SK-N-SH treated with all-trans-retinoic acid at 6 μM for 48 hours (cell line): ENCODE data around the gene ARID5B.

Experiments used
- ARNTL ChIP-seq: fragments of 450-650 bp; formaldehyde crosslinking; IDR thresholded peaks from 2 replicates; pipeline ENCODE4 v1.5.0; 2020; ENCODE audit warnings: low read depth, mild to moderate bottlenecking, moderate library complexity, borderline replicate concordance
- CSDC2 ChIP-seq: fragments of 250-450 bp; sonication (Bioruptor Pico); IDR thresholded peaks from 2 replicates; pipeline ENCODE4 v1.5.0; 2020; ENCODE audit warnings: mild to moderate bottlenecking, moderate library complexity
- ESRRG ChIP-seq: fragments of 250-450 bp; sonication (Bioruptor Pico); IDR thresholded peaks from 2 replicates; pipeline ENCODE4 v1.6.1; 2021; ENCODE audit warnings: mild to moderate bottlenecking
- ISL1 ChIP-seq: fragments of 250-450 bp; sonication (Bioruptor Pico); IDR thresholded peaks from 2 replicates; pipeline ENCODE4 v2.1.2; 2022; ENCODE audit warnings: mild to moderate bottlenecking, moderate library complexity
- OSR1 ChIP-seq: fragments of 250-450 bp; sonication (Bioruptor Pico); IDR thresholded peaks from 2 replicates; pipeline ENCODE4 v1.8.0; 2022; ENCODE audit warnings: moderate library complexity, mild to moderate bottlenecking, inconsistent platforms
- SNAI2 ChIP-seq: fragments of 250-450 bp; sonication (Bioruptor Pico); IDR thresholded peaks from 2 replicates; pipeline ENCODE4 v1.5.0; 2020; ENCODE audit warnings: mild to moderate bottlenecking, moderate library complexity
- TCF4 ChIP-seq: fragments of 250-450 bp; sonication (Bioruptor Pico); IDR thresholded peaks from 2 replicates; pipeline ENCODE4 v1.8.0; 2021; ENCODE audit warnings: mild to moderate bottlenecking, moderate library complexity, borderline replicate concordance
- TSHZ2 ChIP-seq: fragments of 250-450 bp; sonication (Bioruptor Pico); IDR thresholded peaks from 2 replicates; pipeline ENCODE4 v1.5.0; 2020; ENCODE audit warnings: mild to moderate bottlenecking, moderate library complexity
- ZNF565 ChIP-seq: fragments of 450-650 bp; formaldehyde crosslinking; conservative IDR thresholded peaks from 2 replicates; pipeline ENCODE4 v1.5.0; 2020; ENCODE audit warnings: low read depth, mild to moderate bottlenecking, moderate library complexity
- ZNF70 ChIP-seq: fragments of 450-650 bp; formaldehyde crosslinking; IDR thresholded peaks from 2 replicates; pipeline ENCODE4 v1.5.0; 2020; ENCODE audit warnings: mild to moderate bottlenecking, moderate library complexity
- TF ChIP-seq, protein P1 (sequence below): fragments of 250-450 bp; sonication (Bioruptor Pico); IDR thresholded peaks from 2 replicates; pipeline ENCODE4 v1.5.1; 2020; ENCODE audit warnings: low read depth, mild to moderate bottlenecking, moderate library complexity
- TF ChIP-seq, protein P2 (sequence below): fragments of 250-450 bp; sonication (Bioruptor Pico); IDR thresholded peaks from 2 replicates; pipeline ENCODE4 v1.8.0; 2021; ENCODE audit warnings: low read depth, mild to moderate bottlenecking, moderate library complexity, borderline replicate concordance
- TF ChIP-seq, protein P3 (sequence below): fragments of 250-450 bp; sonication (Bioruptor Pico); IDR thresholded peaks from 2 replicates; pipeline ENCODE4 v1.8.0; 2020; ENCODE audit warnings: mild to moderate bottlenecking, moderate library complexity, borderline replicate concordance

DNA sequence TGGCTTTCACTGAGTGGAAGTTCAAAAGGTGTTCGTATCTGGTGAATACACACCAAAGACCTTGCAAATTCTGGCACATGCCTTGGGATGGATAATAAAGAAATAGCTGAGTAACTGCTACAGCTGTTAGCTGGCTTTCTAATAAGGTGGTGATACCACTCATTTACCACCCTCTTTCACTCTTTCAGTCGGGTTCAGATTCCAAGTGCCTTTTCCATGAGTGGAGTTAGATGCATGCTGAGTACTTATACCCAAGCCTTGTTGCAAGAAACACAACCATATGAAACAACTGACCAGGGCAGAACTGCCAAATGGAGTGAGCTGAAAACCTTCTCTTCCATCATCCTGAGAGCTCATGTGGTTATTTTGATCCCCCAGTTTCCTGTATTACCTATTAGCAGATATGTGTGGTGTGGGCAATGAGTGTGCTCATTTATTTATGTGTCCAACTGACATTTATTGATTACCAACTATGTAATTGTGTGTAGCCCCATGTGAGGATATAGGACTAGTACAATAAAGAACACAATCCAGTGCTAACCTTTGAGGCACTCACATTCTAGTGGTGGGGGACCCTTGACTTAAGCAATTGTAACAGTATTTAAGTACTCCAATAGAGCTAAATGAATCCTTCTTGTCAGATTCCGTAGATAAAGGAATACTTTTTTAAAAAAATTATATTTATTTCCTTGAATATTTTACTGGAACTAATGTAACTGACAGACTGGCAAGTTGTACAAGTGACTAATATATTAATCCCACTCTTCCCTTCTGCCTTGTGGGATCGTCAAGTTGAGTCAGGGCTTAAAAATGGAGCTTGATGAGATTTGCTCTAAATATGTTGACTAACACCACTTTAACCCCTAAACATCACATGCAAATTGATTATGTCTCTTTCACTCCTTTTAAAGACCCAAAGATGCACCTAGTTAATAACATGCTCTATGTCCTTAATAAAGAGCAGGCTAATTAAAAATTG lies 124.7 kb downstream of the ARID5B start:
- TF ChIP-seq, protein P1, sequence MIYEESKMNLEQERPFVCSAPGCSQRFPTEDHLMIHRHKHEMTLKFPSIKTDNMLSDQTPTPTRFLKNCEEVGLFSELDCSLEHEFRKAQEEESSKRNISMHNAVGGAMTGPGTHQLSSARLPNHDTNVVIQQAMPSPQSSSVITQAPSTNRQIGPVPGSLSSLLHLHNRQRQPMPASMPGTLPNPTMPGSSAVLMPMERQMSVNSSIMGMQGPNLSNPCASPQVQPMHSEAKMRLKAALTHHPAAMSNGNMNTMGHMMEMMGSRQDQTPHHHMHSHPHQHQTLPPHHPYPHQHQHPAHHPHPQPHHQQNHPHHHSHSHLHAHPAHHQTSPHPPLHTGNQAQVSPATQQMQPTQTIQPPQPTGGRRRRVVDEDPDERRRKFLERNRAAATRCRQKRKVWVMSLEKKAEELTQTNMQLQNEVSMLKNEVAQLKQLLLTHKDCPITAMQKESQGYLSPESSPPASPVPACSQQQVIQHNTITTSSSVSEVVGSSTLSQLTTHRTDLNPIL, result no peak
- TF ChIP-seq, protein P2, sequence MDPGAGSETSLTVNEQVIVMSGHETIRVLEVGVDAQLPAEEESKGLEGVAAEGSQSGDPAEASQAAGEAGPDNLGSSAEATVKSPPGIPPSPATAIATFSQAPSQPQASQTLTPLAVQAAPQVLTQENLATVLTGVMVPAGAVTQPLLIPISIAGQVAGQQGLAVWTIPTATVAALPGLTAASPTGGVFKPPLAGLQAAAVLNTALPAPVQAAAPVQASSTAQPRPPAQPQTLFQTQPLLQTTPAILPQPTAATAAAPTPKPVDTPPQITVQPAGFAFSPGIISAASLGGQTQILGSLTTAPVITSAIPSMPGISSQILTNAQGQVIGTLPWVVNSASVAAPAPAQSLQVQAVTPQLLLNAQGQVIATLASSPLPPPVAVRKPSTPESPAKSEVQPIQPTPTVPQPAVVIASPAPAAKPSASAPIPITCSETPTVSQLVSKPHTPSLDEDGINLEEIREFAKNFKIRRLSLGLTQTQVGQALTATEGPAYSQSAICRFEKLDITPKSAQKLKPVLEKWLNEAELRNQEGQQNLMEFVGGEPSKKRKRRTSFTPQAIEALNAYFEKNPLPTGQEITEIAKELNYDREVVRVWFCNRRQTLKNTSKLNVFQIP (CRISPR knock-in tag), result no peak
- TF ChIP-seq ISL1 (CRISPR knock-in tag) (no peak), TCF4 (CRISPR knock-in tag) (no peak), ZNF70 (CRISPR knock-in tag) (no peak), ARNTL (CRISPR knock-in tag) (no peak), ESRRG (CRISPR knock-in tag) (no peak), SNAI2 (no peak), CSDC2 (CRISPR knock-in tag) (no peak), OSR1 (CRISPR knock-in tag) (no peak), TSHZ2 (CRISPR knock-in tag) (no peak), ZNF565 (CRISPR knock-in tag) (no peak)
- TF ChIP-seq, protein P3, sequence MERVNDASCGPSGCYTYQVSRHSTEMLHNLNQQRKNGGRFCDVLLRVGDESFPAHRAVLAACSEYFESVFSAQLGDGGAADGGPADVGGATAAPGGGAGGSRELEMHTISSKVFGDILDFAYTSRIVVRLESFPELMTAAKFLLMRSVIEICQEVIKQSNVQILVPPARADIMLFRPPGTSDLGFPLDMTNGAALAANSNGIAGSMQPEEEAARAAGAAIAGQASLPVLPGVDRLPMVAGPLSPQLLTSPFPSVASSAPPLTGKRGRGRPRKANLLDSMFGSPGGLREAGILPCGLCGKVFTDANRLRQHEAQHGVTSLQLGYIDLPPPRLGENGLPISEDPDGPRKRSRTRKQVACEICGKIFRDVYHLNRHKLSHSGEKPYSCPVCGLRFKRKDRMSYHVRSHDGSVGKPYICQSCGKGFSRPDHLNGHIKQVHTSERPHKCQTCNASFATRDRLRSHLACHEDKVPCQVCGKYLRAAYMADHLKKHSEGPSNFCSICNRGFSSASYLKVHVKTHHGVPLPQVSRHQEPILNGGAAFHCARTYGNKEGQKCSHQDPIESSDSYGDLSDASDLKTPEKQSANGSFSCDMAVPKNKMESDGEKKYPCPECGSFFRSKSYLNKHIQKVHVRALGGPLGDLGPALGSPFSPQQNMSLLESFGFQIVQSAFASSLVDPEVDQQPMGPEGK, result no peak
